GM12872 (cell line): Measurements from ENCODE around the gene ETS1.

Experiments
- CTCF ChIP-seq: IDR thresholded peaks from 3 replicates; pipeline ENCODE4 v1.5.1; 2011; ENCODE audit warnings: low read depth, mild to moderate bottlenecking, low read length, moderate library complexity; ENCODE audit not compliant: insufficient read depth

ETS1 gene

DNA sequence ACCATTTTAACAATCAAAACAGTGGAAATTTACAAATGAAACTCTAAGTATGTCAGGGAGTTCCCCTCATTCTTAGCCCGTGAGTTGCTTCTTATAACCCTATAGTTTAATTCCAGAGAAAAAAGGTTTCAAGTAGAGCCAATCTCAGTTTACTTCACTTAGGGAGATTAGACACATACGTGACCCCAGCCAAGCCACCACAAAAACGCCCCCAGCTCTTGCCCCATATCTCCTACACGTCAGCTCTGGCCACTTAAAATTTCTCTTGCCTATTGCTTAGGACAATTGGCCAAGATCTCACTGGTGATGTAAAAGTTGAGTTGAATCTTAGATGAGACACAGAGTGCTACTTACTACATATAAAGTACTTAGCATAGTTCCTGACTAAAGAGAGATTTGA is 166.4 kb downstream of the ETS1 start:
- TF ChIP-seq CTCF, result no peak

DNA sequence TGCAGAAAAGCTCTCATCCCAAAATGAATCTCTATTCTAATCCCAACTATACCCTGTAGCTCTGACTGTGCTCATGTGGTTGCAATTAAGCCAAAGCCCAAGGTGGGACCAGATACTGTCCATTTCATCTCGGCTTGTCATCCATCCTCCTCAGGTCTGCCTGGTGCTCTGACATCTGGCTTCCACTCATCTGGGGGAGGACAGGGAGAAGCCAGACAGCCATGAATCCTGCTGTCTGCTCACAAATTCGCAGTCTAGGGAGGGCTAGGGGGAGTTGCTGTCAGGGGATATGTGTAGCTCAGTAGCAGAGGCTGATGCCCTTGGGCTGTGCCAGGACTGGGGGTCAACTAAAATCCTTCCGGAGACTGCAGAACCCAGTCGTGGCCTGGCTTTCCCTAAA is 167.1 kb downstream of the ETS1 start:
- TF ChIP-seq CTCF, result no peak

DNA sequence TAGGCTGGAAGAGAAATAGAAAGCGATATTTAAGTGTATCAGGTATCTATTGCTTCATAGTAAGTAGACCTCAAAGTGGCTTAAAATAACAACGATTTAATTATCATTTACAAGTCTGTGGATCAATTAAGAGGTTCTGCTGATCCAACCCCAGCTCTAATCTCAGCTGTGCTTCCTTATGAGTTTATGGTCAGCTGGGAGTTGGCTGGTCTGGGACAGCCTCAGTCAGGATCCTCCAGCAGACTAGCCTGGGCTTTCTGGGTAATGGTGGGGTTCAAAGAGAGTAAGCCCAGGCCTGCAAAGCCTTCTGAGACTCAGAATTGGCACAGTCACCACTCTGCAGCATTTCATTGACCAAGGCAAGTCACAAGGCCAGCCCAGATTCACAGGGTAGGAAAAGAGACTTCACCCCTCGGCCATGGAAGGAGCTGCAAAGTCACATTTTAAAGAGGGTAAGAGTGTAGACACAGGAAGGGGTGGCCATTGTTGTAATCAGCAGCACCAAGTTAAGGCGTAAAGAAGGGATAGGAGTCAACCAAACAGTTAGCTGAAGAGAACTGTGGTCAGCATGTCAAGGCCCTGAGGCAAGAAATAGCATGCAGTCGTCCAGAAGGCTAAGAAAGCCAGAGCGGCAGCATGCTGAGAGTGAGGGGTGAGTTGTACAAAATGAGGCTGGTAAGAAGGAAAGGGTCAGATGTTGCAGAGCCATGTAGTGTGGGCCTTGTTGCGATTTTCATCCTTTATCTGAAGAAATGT is 168.2 kb downstream of the ETS1 start:
- no peak for TF ChIP-seq CTCF

DNA sequence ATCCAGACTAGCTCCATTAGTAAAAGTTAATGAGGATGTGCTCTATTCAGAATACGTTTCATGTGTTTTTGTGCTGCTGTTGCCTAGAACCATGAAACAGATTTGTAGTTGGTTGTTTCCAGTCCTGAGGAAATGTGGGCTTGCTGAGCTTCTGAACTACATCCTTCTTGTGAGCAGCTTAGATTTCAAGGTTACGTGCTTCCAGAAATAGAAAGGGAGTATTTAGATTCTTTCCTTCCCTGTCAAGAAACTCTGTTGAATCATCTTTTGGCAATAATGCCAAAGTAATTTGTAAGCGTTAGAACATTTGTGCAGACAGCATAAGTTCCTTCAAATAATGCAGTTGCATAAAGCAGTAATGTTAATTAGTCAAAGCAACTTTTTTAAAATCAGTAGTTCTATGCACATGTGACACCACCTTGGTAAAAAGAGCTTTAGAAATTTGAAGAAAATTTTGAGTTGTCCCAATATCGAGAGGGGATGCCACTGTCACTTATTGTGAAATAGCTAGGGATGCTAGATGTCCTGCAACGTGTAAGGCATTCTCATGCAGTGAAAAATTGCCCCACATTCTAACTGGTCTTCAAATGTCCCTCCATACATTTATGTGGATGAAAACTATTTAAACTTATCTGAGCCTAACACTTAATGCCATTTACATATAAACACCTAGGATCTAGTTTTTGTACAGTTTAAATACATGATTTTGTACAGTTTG is 169.6 kb downstream of the ETS1 start:
- TF ChIP-seq CTCF, result no peak

- no peak for TF ChIP-seq CTCF
Observed at GRCh38 chr11:128416976-128417375, 170.4 kb downstream of the ETS1 start.

- TF ChIP-seq CTCF, result no peak
Observed at GRCh38 chr11:128415539-128415938, 171.8 kb downstream of the ETS1 start.

DNA sequence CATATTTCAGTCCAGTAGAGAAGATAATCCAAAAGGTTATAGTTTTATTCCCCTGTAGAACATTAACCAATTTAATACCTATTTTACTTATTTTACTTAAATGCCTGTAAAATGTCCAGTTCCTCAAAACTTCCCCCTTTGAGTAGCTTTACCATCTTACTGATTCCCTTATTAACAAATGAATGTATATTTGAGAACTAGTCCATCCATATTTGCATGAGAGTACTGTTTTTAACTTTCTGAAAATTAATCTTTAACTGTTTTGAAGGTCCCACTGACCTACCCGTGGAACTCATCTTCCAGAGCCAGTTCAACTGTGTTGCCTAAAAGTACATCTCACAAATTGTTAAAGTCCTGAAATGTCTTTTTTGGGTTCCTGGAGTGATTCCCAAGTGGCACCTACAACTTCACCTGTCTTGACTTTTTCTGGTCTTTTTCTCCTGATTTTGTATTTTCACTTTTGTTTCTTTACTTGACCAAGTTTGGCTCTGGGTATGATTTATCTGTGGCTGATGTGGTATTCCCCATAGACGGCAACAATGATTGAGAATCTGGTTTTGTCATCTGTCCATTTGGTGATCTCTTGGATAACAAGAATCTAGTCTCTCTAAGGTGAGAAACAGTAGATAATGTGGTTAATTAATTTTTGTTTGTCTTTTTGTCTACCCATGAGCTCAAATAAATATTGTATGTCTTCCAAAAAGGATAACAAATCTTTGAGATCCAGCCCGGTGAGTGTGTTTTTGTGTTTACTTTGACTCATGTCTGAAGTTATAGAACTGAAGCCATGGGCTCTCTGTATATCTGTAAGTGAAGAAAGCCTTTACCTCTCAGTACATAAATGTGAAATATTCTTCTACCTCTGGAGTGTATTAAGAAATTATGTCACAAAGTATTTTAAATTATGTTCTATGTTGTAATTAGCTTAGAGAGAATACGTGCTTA is 174.2 kb downstream of the ETS1 start:
- no peak for TF ChIP-seq CTCF
